Measurements from ENCODE around the gene MAN1C1.

Gene MAN1C1

GRCh38 chr1:25724201-25724600 lies 107.6 kb downstream of the MAN1C1 start:
- H3K4me2 ChIP-seq (ENCODE audit: low read length), result no peak overlapping the region

GRCh38 chr1:25724966-25725365 lies 108.4 kb downstream of the MAN1C1 start:
- H3K27ac ChIP-seq (ENCODE audit: low read depth, low read length), result no peak overlapping the region

More at GRCh38 chr1:25724201-25724600, 107.6 kb downstream of the MAN1C1 start:
- no peak for DNase-seq
- H3K23ac ChIP-seq (ENCODE audit: low read length), result no peak overlapping the region
- no peak overlapping the region for H3K18ac ChIP-seq (ENCODE audit: low read length)
- WGBS (ENCODE audit: extremely low coverage, insufficient coverage, low lambda C conversion rate), result no CpG with 5 or more reads among the region's 7 CpGs
- no peaks in the 10 kb centered on the region for H3K79me2 ChIP-seq (ENCODE audit: control insufficient read depth, insufficient read depth, low read length)
- no peak overlapping the region for H4K5ac ChIP-seq (ENCODE audit: low read length)
- H2BK5ac ChIP-seq (ENCODE audit: low read length), result peak overlapping the region; percentile 41
- H3K4me1 ChIP-seq (ENCODE audit: control insufficient read depth, low read depth, low read length), result peaks cover 10% of the 10 kb centered on the region
- H3K4me3 ChIP-seq (ENCODE audit: low read length), result no peak overlapping the region
- no peaks in the 10 kb centered on the region for H3K27me3 ChIP-seq (ENCODE audit: insufficient read depth, low read length, poor library complexity)
- H2AK5ac ChIP-seq (ENCODE audit: low read length), result no peak overlapping the region
- H4K8ac ChIP-seq (ENCODE audit: low read depth, low read length), result no peak overlapping the region
- H2BK15ac ChIP-seq (replicated peaks; ENCODE audit: low read depth), result no peak overlapping the region
- H3K79me1 ChIP-seq (ENCODE audit: low read length), result peaks cover 1% of the 10 kb centered on the region
- no peak overlapping the region for H2BK120ac ChIP-seq (ENCODE audit: low read depth, low read length)
- H3K4ac ChIP-seq (ENCODE audit: low read depth, low read length), result no peak overlapping the region
- H3K9ac ChIP-seq (ENCODE audit: low read length), result no peak overlapping the region
- H3K27ac ChIP-seq (ENCODE audit: low read depth, low read length), result no peak overlapping the region
- H3K36me3 ChIP-seq (ENCODE audit: control insufficient read depth, insufficient read depth, low read length), result no peaks in the 10 kb centered on the region
- H3K56ac ChIP-seq (ENCODE audit: low read length), result no peak overlapping the region

DNA sequence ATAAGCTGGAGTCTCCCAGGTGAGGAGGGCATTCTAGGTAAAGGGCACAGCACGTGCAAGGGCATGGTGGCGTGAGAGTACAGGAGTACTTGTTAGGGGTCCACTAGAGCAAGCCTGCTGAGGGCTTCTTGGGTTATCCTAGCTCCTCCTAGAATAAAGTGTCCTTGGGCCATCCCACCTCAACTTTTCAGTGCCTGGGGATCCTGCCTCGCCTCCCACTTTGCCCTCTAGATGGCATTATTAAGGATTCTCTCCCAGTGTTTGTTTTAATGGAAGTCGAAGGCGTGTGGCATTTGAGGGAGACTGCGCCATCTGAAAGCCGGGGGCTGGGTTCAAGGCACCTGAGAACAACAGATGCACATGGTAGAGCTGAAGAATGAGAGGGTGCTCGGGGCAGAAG lies 108.9 kb downstream of the MAN1C1 start:
- DNase-seq, result no peak
- no peak overlapping the region for H3K4ac ChIP-seq (ENCODE audit: low read depth, low read length)
- no peak overlapping the region for H3K18ac ChIP-seq (ENCODE audit: low read length)
- H3K23ac ChIP-seq (ENCODE audit: low read length), result peak overlapping the region; percentile 76
- peaks cover 10% of the 10 kb centered on the region for H3K4me1 ChIP-seq (ENCODE audit: control insufficient read depth, low read depth, low read length)
- no peak overlapping the region for H3K27ac ChIP-seq (ENCODE audit: low read depth, low read length)
- no peak overlapping the region for H4K8ac ChIP-seq (ENCODE audit: low read depth, low read length)
- H3K79me2 ChIP-seq (ENCODE audit: control insufficient read depth, insufficient read depth, low read length), result no peaks in the 10 kb centered on the region
- no peak overlapping the region for H3K4me2 ChIP-seq (ENCODE audit: low read length)
- peak overlapping the region; percentile 54 for H2BK5ac ChIP-seq (ENCODE audit: low read length)
- peak overlapping the region; percentile 84 for H2AK5ac ChIP-seq (ENCODE audit: low read length)
- WGBS (ENCODE audit: extremely low coverage, insufficient coverage, low lambda C conversion rate), result no CpG with 5 or more reads among the region's 8 CpGs
- H3K9ac ChIP-seq (ENCODE audit: low read length), result no peak overlapping the region
- no peaks in the 10 kb centered on the region for H3K36me3 ChIP-seq (ENCODE audit: control insufficient read depth, insufficient read depth, low read length)
- H3K27me3 ChIP-seq (ENCODE audit: insufficient read depth, low read length, poor library complexity), result no peaks in the 10 kb centered on the region
- peaks cover 1% of the 10 kb centered on the region for H3K79me1 ChIP-seq (ENCODE audit: low read length)
- no peak overlapping the region for H2BK15ac ChIP-seq (replicated peaks; ENCODE audit: low read depth)
- no peak overlapping the region for H4K5ac ChIP-seq (ENCODE audit: low read length)
- H3K56ac ChIP-seq (ENCODE audit: low read length), result peak overlapping the region; percentile 63
- H2BK120ac ChIP-seq (ENCODE audit: low read depth, low read length), result no peak overlapping the region
- H3K4me3 ChIP-seq (ENCODE audit: low read length), result no peak overlapping the region

More at GRCh38 chr1:25724966-25725365, 108.4 kb downstream of the MAN1C1 start:
- Histone ChIP-seq H3K23ac (ENCODE audit: low read length) (no peak overlapping the region), H2BK120ac (ENCODE audit: low read depth, low read length) (no peak overlapping the region), H3K79me1 (ENCODE audit: low read length) (peaks cover 1% of the 10 kb centered on the region), H3K27me3 (ENCODE audit: insufficient read depth, low read length, poor library complexity) (no peaks in the 10 kb centered on the region), H3K4me1 (ENCODE audit: control insufficient read depth, low read depth, low read length) (peaks cover 10% of the 10 kb centered on the region), H3K4ac (ENCODE audit: low read depth, low read length) (no peak overlapping the region), H2AK5ac (ENCODE audit: low read length) (no peak overlapping the region), H3K9ac (ENCODE audit: low read length) (no peak overlapping the region), H3K4me3 (ENCODE audit: low read length) (no peak overlapping the region), H3K79me2 (ENCODE audit: control insufficient read depth, insufficient read depth, low read length) (no peaks in the 10 kb centered on the region), H3K36me3 (ENCODE audit: control insufficient read depth, insufficient read depth, low read length) (no peaks in the 10 kb centered on the region), H2BK15ac (replicated peaks; ENCODE audit: low read depth) (no peak overlapping the region), H3K4me2 (ENCODE audit: low read length) (no peak overlapping the region), H4K5ac (ENCODE audit: low read length) (no peak overlapping the region), H2BK5ac (ENCODE audit: low read length) (peak overlapping the region; percentile 54), H3K18ac (ENCODE audit: low read length) (no peak overlapping the region), H4K8ac (ENCODE audit: low read depth, low read length) (no peak overlapping the region), H3K56ac (ENCODE audit: low read length) (peak overlapping the region; percentile 63)
- no CpG with 5 or more reads among the region's 2 CpGs for WGBS (ENCODE audit: extremely low coverage, insufficient coverage, low lambda C conversion rate)
- DNase-seq, result peak; percentile 86

- no peak overlapping the region for H3K4ac ChIP-seq (ENCODE audit: low read depth, low read length)
- H2BK120ac ChIP-seq (ENCODE audit: low read depth, low read length), result no peak overlapping the region
- H3K27ac ChIP-seq (ENCODE audit: low read depth, low read length), result no peak overlapping the region
- H4K8ac ChIP-seq (ENCODE audit: low read depth, low read length), result no peak overlapping the region
- no peak overlapping the region for H2BK15ac ChIP-seq (replicated peaks; ENCODE audit: low read depth)
- no peak overlapping the region for H2BK5ac ChIP-seq (ENCODE audit: low read length)
- H3K4me3 ChIP-seq (ENCODE audit: low read length), result no peak overlapping the region
- no CpG with 5 or more reads among the region's 8 CpGs for WGBS (ENCODE audit: extremely low coverage, insufficient coverage, low lambda C conversion rate)
- H2AK5ac ChIP-seq (ENCODE audit: low read length), result peak overlapping the region; percentile 22
- no peak overlapping the region for H3K4me2 ChIP-seq (ENCODE audit: low read length)
- no peak overlapping the region for H4K5ac ChIP-seq (ENCODE audit: low read length)
- no peak overlapping the region for H3K18ac ChIP-seq (ENCODE audit: low read length)
- H3K56ac ChIP-seq (ENCODE audit: low read length), result no peak overlapping the region
- no peaks in the 10 kb centered on the region for H3K27me3 ChIP-seq (ENCODE audit: insufficient read depth, low read length, poor library complexity)
- H3K4me1 ChIP-seq (ENCODE audit: control insufficient read depth, low read depth, low read length), result peaks cover 10% of the 10 kb centered on the region
- no peak overlapping the region for H3K23ac ChIP-seq (ENCODE audit: low read length)
- no peaks in the 10 kb centered on the region for H3K79me2 ChIP-seq (ENCODE audit: control insufficient read depth, insufficient read depth, low read length)
- H3K36me3 ChIP-seq (ENCODE audit: control insufficient read depth, insufficient read depth, low read length), result no peaks in the 10 kb centered on the region
- DNase-seq, result no peak
- peaks cover 1% of the 10 kb centered on the region for H3K79me1 ChIP-seq (ENCODE audit: low read length)
- no peak overlapping the region for H3K9ac ChIP-seq (ENCODE audit: low read length)
These were observed 110.5 kb downstream of the MAN1C1 start for GRCh38 chr1:25727088-25727487.

- DNase-seq, result peak; percentile 67
- Histone ChIP-seq H3K4me3 (ENCODE audit: low read length) (no peak overlapping the region), H3K79me1 (ENCODE audit: low read length) (peaks cover 1% of the 10 kb centered on the region), H3K23ac (ENCODE audit: low read length) (no peak overlapping the region), H3K36me3 (ENCODE audit: control insufficient read depth, insufficient read depth, low read length) (no peaks in the 10 kb centered on the region), H3K4me2 (ENCODE audit: low read length) (no peak overlapping the region), H3K27ac (ENCODE audit: low read depth, low read length) (no peak overlapping the region), H2AK5ac (ENCODE audit: low read length) (no peak overlapping the region), H2BK5ac (ENCODE audit: low read length) (no peak overlapping the region), H3K27me3 (ENCODE audit: insufficient read depth, low read length, poor library complexity) (no peaks in the 10 kb centered on the region), H3K9ac (ENCODE audit: low read length) (no peak overlapping the region), H3K4ac (ENCODE audit: low read depth, low read length) (no peak overlapping the region), H3K56ac (ENCODE audit: low read length) (no peak overlapping the region), H3K79me2 (ENCODE audit: control insufficient read depth, insufficient read depth, low read length) (no peaks in the 10 kb centered on the region), H4K8ac (ENCODE audit: low read depth, low read length) (no peak overlapping the region), H3K18ac (ENCODE audit: low read length) (no peak overlapping the region), H4K5ac (ENCODE audit: low read length) (no peak overlapping the region), H2BK120ac (ENCODE audit: low read depth, low read length) (no peak overlapping the region), H3K4me1 (ENCODE audit: control insufficient read depth, low read depth, low read length) (peaks cover 10% of the 10 kb centered on the region), H2BK15ac (replicated peaks; ENCODE audit: low read depth) (no peak overlapping the region)
- no CpG with 5 or more reads among the region's 12 CpGs for WGBS (ENCODE audit: extremely low coverage, insufficient coverage, low lambda C conversion rate)
These were observed 111.2 kb downstream of the MAN1C1 start for GRCh38 chr1:25727635-25728286.
